Measurements from ENCODE around the gene LRRFIP2.

GRCh38 chr3:37149257-37149656 lies 25.1 kb downstream of the LRRFIP2 start:
- TF ChIP-seq CTCF (IDR thresholded peaks at IDR 0.05): no peak
- no peak for TF ChIP-seq POLR2A (IDR thresholded peaks at IDR 0.05)
